ENCODE results near the gene S1PR3.

- TF ChIP-seq CTCF (conservative IDR thresholded peaks at IDR 0.05; ENCODE audit: low read depth, low read length): no peak
- TF ChIP-seq EZH2 (IDR thresholded peaks at IDR 0.05; ENCODE audit: low read length, unreplicated experiment): no peak
Observed at GRCh38 chr9:89044881-89045280, 53.6 kb downstream of the S1PR3 start.
